GM19351 (cell line): ENCODE measurements around the gene CARMIL3.

Source experiments
- ATAC-seq: cut with Tn5 transposase; IDR thresholded peaks from one replicate; pipeline ENCODE4 v1.9.1; 2021; ENCODE audit warnings: mild to moderate bottlenecking, moderate library complexity; ENCODE audit not compliant: unreplicated experiment

CARMIL3 gene

DNA sequence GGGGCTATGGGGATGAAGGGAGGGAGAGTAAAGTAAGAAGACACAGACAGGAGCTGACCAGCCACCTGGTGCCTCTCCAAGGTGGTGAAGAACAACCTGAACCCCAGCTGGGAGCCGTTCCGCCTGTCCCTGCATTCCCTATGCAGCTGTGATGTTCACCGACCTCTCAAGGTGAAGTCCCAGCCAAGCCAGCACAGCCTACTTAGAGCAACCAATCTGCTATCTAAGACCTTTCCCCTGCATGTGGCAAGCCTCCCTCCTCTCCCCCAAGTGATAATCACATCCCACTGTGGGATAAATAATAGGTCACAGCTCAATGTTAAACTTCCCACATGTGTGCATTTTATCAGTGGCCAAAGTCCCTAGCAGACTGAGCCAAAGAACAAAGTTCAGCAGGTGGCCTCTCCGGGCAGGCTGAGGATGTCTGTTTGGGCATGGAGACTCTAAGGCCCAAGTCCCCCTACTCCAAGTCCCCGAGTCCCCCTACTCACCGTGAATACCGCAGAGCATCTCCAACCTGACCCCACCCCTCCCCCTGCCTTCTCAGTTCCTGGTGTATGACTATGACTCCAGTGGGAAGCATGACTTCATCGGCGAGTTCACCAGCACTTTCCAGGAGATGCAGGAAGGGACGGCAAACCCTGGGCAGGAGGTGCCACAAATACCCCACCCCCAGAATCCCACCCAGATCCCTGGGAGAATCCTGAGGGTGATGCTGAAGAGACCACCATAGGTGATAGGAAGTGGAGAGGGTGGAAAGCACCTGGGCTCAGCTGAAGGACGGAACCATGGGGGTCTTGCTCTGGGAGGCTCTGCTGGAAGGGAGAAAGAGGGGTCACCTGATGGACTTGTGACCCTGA lies 23.0 kb downstream of the CARMIL3 start:
- ATAC-seq, result no peak

DNA sequence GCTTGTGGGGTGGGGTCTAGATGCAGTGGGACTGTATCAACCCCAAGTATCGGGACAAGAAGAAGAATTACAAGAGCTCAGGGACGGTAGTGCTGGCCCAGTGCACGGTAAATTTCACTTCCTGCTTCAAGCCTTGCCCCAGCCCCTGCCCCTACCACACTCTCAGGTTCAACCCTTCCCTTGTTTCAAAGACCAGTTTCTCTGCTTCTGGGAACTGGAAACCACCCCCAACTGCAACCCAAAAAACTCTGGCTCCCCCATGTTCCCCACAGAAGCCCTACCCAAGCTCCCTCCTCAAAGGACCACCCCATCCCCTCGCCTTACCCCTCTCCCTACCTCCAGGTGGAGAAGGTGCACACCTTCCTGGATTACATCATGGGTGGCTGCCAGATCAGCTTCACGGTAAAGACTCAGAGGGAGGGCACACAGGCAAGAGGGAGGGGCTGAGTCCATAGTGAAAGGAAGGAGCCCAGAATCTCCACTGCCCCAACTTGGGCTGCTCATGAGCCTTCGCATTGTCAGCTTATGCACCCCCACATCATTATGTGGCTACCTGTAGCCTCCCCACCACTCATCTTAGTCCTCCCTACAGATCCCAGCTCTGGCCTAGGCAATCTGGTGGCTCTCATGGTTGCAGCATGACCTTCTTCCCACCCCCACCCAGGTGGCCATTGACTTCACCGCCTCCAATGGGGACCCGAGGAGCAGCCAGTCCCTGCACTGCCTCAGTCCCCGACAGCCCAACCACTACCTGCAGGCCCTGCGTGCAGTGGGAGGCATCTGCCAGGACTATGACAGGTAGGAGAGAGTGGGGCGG lies 23.9 kb downstream of the CARMIL3 start:
- ATAC-seq, result peak; percentile 62

- ATAC-seq, result no peak
Measured at GRCh38 chr14:24076302-24076601, 24.4 kb downstream of the CARMIL3 start.

DNA sequence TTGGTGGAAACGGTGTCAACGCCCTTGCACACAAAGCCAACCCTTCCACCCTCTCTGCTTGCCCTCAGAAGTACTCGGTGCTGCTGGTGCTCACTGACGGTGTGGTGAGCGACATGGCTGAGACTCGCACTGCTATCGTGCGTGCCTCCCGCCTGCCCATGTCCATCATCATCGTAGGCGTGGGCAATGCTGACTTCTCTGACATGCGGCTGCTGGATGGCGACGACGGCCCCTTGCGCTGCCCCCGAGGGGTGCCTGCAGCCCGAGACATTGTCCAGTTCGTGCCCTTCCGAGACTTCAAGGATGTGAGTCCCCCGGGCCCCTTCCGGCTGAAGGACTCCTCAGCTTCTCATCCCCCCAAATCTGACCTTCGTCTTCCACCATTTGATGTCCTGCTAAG lies 25.3 kb downstream of the CARMIL3 start:
- no peak for ATAC-seq

DNA sequence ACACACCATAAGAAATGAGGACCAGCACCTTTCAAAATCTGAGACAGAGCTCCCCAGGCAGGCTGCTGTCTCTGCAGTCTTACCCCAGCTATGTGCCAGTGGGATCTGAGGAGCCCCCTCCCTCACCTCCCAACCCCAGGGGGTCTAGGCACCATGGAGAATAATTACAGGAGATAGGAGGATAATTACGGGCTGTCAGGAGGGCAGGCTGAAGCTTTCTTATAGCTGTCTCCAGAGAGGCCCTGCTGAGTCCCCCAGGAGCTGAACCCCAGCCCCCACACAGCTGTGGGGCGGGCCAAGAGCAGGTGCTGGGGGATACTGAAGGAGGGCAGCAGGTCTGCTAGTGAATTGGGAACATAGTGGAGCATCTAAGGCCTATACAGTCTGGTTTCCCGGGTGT lies 26.3 kb downstream of the CARMIL3 start:
- ATAC-seq, result no peak

- ATAC-seq, result no peak
Measured at GRCh38 chr14:24079491-24080141, 27.8 kb downstream of the CARMIL3 start.

DNA sequence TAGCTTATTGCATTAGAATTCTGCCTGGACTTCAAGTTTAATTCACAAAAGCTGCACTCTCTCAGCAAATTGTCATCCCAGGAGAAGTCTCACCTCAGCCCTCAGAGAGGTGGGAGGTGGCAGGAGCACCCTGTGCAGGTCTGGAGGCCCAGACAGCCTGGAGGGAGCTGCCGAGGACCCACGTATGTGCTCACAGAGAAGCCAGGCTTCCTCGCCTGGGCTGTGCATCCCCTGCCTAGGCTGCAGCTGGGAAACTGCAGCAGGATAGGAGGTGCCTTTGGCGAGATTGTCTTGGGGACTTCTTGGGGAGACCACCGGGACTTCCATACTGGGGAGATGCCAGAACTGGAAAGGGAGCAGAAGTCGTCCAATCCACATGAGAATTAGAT lies 28.3 kb downstream of the CARMIL3 start:
- ATAC-seq, result no peak

DNA sequence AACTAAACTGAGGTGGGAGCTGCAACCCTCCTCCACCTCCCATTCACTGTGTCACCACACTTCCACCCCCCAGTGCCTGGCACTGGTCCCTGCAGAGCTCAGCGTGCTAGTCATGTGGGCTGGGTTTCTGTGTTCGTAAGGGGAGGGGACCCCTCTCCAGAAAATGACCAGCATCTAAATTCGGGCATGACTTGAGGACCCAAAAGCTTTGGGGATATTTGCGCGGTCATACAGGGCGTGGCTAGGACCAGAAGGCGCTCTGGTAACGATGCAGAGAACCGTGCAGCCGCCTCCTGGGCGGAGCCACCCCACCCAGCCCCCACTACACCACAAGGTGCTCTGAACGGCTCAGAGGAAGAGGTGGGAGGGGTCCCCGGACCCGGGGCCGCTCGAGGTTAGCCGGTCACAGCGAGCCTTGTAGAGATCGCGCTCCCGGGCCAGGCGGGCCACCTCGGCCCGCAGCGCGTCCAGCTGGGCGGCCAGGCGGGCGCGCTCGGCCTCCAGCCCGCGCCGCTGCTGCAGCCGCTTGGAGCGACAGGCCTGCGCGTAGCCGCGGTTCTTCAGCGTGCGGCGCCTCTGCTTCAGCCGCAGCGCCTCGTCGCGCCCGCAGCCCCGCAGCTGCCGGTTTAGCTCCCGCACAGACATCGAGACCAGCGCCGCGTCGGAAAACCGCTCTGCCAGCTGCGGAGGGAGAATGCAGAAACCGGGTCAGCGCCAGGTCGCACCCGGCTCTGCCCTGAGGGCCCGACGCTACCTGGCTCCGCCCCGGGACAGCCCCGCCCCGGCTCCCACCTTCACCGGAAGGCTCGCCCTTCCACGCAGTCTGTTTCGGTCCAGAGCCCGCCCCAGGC lies 29.3 kb downstream of the CARMIL3 start:
- peak; percentile 89 for ATAC-seq

GRCh38 chr14:24081739-24082211 lies 30.0 kb downstream of the CARMIL3 start:
- no peak for ATAC-seq

DNA sequence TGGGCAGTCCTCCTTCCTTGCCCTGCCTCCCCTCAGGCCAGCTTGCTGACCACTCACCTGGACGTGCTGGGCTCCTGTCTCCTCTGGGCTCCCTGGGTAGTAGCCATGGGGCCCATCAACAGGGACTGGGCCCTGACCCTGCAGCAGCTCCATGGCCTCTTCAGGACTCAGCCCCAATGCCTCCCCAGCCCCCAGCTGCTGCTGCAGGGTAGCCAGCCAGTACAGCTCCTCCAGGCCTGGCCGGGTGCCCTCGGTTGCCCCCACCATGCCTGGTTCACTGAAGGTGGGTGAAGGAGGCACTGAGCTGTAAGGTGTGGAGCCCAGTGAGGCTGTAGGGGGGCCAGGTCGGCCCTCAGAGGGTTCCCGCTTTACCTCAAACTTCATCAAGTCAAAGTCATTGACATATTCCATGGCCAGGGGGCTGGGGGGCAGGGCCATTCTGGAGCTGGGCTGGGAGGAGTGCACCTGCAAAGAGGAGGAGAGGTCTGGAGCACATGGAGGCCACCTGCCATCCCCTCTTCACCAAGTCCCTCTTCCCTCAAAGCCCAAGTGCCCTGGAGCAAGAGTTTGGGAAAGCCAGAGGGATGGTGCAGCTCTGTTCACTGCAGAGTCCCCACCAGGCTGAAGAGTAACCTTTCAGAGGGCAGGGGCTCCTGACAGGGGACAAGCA lies 30.7 kb downstream of the CARMIL3 start:
- no peak for ATAC-seq

- ATAC-seq, result no peak
Measured at GRCh38 chr14:24083462-24083861, 31.7 kb downstream of the CARMIL3 start.

DNA sequence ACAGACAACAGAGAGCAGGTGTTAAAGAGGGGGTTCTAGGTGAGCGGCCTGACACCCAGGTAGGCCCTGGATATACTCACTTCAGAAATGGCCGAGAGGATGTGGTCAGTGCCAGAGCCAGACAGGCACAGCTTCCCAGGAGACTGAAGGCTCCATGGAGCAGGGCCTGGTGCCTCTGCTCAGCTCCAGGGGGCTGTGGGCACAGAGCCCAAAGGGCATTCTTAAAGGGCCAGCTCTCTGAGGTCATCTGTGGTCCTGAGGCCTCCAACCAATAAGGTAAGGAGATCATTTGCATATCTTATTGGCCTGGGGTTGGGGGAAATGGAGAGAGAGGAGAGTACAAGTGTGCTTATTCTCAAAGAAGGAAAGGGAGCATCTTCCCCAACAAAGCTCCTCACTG lies 32.6 kb downstream of the CARMIL3 start:
- ATAC-seq, result no peak

DNA sequence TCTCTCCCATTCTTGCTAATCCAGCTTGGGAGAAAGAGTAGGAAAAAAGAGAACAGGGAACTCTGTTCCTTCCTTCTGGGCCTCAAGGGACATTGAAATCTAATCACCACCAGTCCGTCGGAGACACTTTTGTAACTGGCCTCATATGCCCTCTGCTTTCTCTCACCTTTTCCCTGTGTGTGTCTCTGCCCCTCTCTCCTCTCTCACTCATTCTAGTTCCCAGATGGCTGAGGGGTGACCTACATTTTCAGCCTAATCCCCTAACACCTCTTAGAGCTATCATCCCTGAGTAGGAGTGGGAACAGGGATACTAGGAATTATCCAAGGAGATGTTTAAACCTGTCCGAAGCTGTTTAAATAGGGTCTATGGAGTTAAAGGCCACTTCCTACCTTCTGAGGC lies 33.4 kb downstream of the CARMIL3 start:
- no peak for ATAC-seq

GRCh38 chr14:24086193-24086955 lies 34.6 kb downstream of the CARMIL3 start:
- ATAC-seq, result no peak

DNA sequence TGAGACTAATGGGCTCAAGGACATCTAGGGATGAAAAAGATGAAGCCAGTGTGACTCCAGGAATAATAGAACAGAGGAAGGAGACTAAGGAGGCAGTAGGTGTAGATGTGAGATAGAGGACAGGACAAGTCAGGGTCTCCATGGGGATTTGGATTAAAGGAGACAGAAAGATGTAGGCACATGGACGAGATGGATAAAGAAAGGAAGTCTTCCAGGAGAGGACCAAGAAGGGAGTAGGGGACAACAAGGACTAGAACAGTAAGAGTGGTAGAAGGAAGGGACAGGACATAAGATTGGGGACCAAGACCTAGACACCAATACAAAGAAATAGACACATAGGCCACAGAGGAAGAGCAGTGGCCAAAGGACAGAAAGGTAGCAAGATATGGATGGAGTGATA lies 35.2 kb downstream of the CARMIL3 start:
- ATAC-seq, result no peak

- no peak for ATAC-seq
Measured at GRCh38 chr14:24088095-24088494, 36.3 kb downstream of the CARMIL3 start.

DNA sequence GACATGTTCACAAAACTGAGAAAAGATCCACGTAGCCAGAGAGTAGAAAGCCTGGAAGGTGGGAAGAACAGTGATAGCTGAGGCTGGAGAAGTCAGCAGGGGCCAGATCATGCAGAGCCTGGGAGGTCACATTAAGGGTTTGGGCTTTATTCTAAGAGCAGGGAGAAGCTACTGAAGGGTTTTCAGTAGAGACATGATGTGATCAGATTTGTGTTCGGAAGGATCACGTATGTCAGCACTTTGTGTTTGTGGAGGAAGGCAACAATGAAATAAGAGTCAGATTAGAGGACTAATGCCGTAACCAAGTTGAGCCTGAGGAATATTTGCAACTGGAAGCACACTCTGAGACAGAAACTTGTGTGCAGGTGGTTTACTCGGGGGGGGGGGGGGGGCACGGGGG lies 38.1 kb downstream of the CARMIL3 start:
- ATAC-seq, result no peak

GRCh38 chr14:24092110-24092504 lies 40.3 kb downstream of the CARMIL3 start:
- ATAC-seq, result no peak

- ATAC-seq, result no peak
Measured at GRCh38 chr14:24092505-24093206, 40.8 kb downstream of the CARMIL3 start.
